NB4 (cell line): ENCODE results near the gene SLC12A6.

Source experiments
- DNase-seq: peaks from one replicate; pipeline ENCODE4 v3.0.0; 2010; ENCODE audit warnings: low read depth
- H3K4me3 ChIP-seq: one replicate; pipeline ENCODE4 v1.5.1; 2011; ENCODE audit warnings: mild to moderate bottlenecking, low read depth, low read length, moderate library complexity
- CTCF ChIP-seq: IDR thresholded peaks from one replicate; pipeline ENCODE4 v1.5.1; 2012; ENCODE audit warnings: low read depth, low read length
- MAX ChIP-seq: IDR thresholded peaks from 2 replicates; pipeline ENCODE4 v1.6.1; 2011; ENCODE audit warnings: low read depth, low read length
- MYC ChIP-seq: IDR thresholded peaks from 2 replicates; pipeline ENCODE4 v1.6.1; 2011; ENCODE audit warnings: low read depth, low read length
- POLR2A ChIP-seq: IDR thresholded peaks from 2 replicates; pipeline ENCODE4 v1.6.1; 2011; ENCODE audit warnings: mild to moderate bottlenecking; ENCODE audit not compliant: insufficient read length; ENCODE audit errors: extremely low read depth

SLC12A6 gene

GRCh38 chr15:34364041-34364440, 26.5 kb upstream of the SLC12A6 start:
- no peak overlapping the region for H3K4me3 ChIP-seq
- TF ChIP-seq MYC (no peak), MAX (no peak), CTCF (no peak), POLR2A (no peak)
- DNase-seq, result no peak

GRCh38 chr15:34362047-34362773, 24.6 kb upstream of the SLC12A6 start:
- DNase-seq, result no peak
- TF ChIP-seq MYC, result no peak
- TF ChIP-seq POLR2A, result no peak
- TF ChIP-seq CTCF, result no peak
- no peak overlapping the region for H3K4me3 ChIP-seq

- no peak for TF ChIP-seq POLR2A
- no peak for TF ChIP-seq MAX
- TF ChIP-seq CTCF, result no peak
- no peak for TF ChIP-seq MYC
- H3K4me3 ChIP-seq, result no peak overlapping the region
- DNase-seq, result no peak
Observed at GRCh38 chr15:34361278-34361677, 23.7 kb upstream of the SLC12A6 start.

GRCh38 chr15:34360298-34360697, 22.7 kb upstream of the SLC12A6 start:
- DNase-seq, result no peak
- TF ChIP-seq MYC (no peak), CTCF (no peak), MAX (no peak), POLR2A (no peak)
- no peak overlapping the region for H3K4me3 ChIP-seq

GRCh38 chr15:34359416-34359815, 21.8 kb upstream of the SLC12A6 start:
- H3K4me3 ChIP-seq, result no peak overlapping the region
- TF ChIP-seq MYC (no peak), CTCF (no peak), POLR2A (no peak), MAX (no peak)
- DNase-seq, result no peak

GRCh38 chr15:34358948-34359347, 21.4 kb upstream of the SLC12A6 start:
- TF ChIP-seq CTCF, result no peak
- no peak for TF ChIP-seq MYC
- TF ChIP-seq MAX, result no peak
- no peak overlapping the region for H3K4me3 ChIP-seq
- no peak for DNase-seq
